Fibroblast of lung (primary cell): ENCODE results near the gene RPH3AL.

Source experiments
- CTCF ChIP-seq, 2 donors: IDR thresholded peaks in 1 of 2; conservative IDR thresholded peaks in 1 of 2; 1 replicate in 1 of 2; 2 replicates in 1 of 2; pipeline ENCODE4 v1.5.1; 2011 to 2012; ENCODE audit warnings: low read length in 2 of 2, control low read depth in 1 of 2, inconsistent platforms in 1 of 2, low read depth in 1 of 2, mild to moderate bottlenecking in 1 of 2
- EZH2 ChIP-seq: IDR thresholded peaks from 2 replicates; pipeline ENCODE4 v1.5.1; 2012; ENCODE audit warnings: low read length, control low read depth, mild to moderate bottlenecking; ENCODE audit errors: missing control alignments

- TF ChIP-seq CTCF (conservative IDR thresholded peaks at IDR 0.05 in 1 of 2, IDR thresholded peaks at IDR 0.05 in 1 of 2; ENCODE audit: low read depth in 1 of 2, low read length in 2 of 2) (no peak), EZH2 (no peak)
These were observed 147.4 kb downstream of the RPH3AL start for GRCh38 chr17:205148-205669.
